Kidney epithelial cell (primary cell): ENCODE results near the gene NDUFA1. TPM values are rescaled to one million over a fixed set of nuclear protein-coding genes. Genes with fewer than 3 reads are reported as not detected.

Experiments
- DNase-seq: peaks from one replicate; pipeline ENCODE4 v3.0.0-alpha.2; 2010; ENCODE audit warnings: low read depth
- H3K27me3 ChIP-seq: 2 replicates; pipeline ENCODE4 v1.6.0; 2011; ENCODE audit warnings: low read length; ENCODE audit not compliant: control insufficient read depth, insufficient read depth
- H3K36me3 ChIP-seq: 2 replicates; pipeline ENCODE4 v1.5.1; 2011; ENCODE audit warnings: low read length; ENCODE audit not compliant: control insufficient read depth, insufficient read depth
- H3K4me3 ChIP-seq: 2 replicates; pipeline ENCODE4 v1.5.1; 2011; ENCODE audit warnings: low read depth, mild to moderate bottlenecking, control low read depth, low read length
- total RNA-seq: library from RNA; depleted of rRNA; stranded (reverse); fragments of >200 nt; gene quantifications from 2 replicates; pipeline ENCODE4 v1.2.3, GENCODE V29; 2015
- TF ChIP-seq, protein P1 (sequence below): IDR thresholded peaks from 2 replicates; pipeline ENCODE4 v1.5.1; 2011; ENCODE audit warnings: mild to moderate bottlenecking, moderate library complexity, low read length, control low read depth, inconsistent platforms; ENCODE audit not compliant: insufficient read depth, poor library complexity, severe bottlenecking

The NDUFA1 gene
- total RNA-seq, 1 donor from 2014 or later: 60.8 TPM

DNA sequence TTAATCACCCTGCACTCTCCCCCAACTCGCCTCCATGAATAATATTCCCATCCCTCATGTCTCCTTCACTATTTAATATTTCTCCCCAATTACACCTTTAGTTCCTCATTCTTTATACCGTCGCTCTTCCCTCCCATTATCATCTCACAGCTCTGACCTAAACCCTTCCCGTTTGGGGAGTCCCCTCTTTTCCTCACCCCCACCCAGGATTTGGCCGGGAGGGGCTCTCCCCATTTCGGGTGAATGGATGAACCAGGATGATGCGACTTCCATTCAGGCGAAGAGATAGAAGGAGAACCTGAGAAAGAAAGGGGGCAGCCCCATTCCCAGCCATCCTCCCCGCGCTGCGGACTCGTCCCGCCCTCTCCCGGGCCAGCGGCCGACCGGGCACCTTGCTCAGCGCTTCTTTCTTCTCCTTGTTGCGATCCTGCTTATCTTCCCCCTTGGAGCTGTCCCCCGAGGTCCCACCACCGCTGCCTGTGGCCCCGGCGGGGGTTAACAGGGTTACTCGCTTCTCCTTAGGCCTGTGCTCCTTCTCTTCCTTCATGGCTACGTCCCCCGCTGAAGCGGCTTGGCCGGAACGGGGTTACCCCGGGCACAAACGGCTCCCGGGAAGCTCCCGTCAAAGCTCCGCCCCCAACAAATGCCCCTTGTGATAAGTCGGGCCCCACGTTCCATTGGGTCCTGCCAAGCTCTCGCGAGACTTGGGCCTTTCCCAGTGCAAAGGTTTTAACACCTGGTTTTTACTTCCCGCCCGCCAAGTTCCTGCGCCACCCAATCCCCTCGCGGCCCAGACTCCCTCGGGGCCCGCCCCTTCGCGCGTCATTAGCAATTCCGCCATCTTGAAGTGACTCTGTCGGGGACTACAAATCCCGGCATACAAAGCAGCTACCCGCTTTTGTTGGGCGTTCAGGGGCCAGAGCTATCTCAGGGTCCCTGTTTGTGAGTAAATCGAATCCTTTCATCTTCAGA lies 19.0 kb upstream of the NDUFA1 start, which contains the start of gene UPF3B:
Gene UPF3B, minus strand, starts transcription at position 582 of the 972 bp plus-strand sequence. Its CDS starts 35 bp downstream, at position 547.
- no peaks in the 10 kb centered on the region for H3K27me3 ChIP-seq
- H3K36me3 ChIP-seq: no peaks in the 10 kb centered on the region
- H3K4me3 ChIP-seq: peak within 1 kb of the TSS; percentile 61
- DNase-seq: peak; percentile 94
- TF ChIP-seq, protein P1, sequence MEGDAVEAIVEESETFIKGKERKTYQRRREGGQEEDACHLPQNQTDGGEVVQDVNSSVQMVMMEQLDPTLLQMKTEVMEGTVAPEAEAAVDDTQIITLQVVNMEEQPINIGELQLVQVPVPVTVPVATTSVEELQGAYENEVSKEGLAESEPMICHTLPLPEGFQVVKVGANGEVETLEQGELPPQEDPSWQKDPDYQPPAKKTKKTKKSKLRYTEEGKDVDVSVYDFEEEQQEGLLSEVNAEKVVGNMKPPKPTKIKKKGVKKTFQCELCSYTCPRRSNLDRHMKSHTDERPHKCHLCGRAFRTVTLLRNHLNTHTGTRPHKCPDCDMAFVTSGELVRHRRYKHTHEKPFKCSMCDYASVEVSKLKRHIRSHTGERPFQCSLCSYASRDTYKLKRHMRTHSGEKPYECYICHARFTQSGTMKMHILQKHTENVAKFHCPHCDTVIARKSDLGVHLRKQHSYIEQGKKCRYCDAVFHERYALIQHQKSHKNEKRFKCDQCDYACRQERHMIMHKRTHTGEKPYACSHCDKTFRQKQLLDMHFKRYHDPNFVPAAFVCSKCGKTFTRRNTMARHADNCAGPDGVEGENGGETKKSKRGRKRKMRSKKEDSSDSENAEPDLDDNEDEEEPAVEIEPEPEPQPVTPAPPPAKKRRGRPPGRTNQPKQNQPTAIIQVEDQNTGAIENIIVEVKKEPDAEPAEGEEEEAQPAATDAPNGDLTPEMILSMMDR: no peak

DNA sequence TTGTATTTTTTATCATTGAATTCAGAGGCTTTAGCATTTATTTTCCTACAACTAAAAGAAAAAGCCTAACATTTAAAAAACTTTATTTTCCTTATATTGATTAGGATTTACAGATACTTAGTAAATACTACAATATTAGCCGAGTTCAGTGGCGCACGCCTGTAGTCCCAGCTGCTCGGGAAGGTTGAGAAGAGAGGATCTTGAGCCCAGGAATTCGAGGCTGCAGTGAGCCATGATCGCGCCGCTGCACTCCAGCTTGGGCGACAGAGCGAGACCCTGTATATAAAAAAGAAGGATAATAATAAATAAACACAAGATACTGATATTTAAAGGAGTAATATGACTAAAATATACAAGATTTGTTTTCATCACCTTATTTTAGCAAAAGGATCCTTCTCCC lies 18.2 kb upstream of the NDUFA1 start:
- peak overlapping the region; percentile 44 for H3K4me3 ChIP-seq
- H3K36me3 ChIP-seq: no peaks in the 10 kb centered on the region
- TF ChIP-seq, protein P1: no peak
- no peak for DNase-seq
- H3K27me3 ChIP-seq: no peaks in the 10 kb centered on the region

DNA sequence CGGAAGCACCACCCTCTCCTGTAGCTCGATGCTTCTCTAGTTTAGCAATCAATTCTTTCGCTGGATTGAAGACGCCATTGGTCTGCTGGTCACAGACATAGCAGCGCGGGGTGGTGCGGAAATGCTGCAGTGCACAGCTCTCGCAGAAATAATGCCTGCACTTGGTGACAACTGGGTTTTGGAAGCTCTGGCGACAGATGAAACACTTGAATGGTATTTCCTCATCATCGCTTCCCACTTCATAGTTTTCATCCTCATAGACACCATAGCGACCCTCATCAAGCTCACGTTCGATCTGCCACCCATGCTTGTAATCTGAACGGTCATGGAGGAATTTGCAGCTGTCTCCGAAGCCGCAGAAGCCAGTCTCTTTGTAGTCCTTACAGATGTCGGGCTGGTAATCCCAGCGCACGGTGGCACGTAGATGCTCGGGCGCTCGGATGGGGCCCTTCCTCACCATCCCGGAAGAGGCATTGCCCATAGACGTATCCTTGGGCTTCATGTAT lies 953 bp upstream of the NDUFA1 start:
- H3K36me3 ChIP-seq: no peaks in the 10 kb centered on the region
- H3K4me3 ChIP-seq: peak overlapping the region; percentile 76
- no peaks in the 10 kb centered on the region for H3K27me3 ChIP-seq
- TF ChIP-seq, protein P1: no peak
- no peak for DNase-seq

DNA sequence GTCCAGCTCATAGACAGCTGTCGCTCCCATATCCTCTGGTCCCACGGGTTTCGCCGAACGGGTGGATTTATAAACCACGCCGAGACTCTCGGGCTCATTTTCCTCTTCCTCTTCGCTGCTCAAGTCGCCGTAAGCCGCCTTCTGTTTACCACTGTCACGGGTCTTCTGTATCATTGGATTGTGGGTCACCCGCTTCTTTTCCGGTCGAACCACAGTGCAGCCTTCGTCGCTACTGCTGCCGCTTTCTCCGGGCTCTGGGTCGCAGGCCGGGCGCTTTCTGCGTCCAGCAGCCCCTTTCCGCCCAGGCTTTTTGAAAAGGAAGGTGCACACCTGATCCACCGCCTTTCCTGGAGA lies 410 bp upstream of the NDUFA1 start:
- no peak for DNase-seq
- Histone ChIP-seq H3K36me3 (no peaks in the 10 kb centered on the region), H3K27me3 (no peaks in the 10 kb centered on the region), H3K4me3 (peak overlapping the region; percentile 76)
- TF ChIP-seq, protein P1: no peak

DNA sequence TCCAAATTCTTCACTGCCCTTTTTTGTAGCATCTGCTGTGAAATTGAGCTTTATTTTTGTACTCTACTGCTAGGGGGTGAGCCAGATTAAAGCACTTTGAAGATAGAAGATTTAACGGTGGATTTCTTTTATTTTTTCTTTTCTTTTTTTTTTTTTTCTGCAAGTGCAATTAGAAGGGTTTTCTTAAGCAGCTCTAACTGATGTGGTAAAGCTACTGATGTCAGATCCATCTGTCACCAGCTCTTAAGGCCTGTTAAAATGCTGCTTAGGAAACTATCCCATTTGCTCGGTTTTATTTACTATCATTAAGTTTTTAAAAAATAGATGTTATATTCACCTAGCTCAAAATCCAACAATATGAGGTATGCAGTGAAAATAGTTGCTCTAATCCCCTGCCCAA lies 7.1 kb downstream of the NDUFA1 start:
- Histone ChIP-seq H3K36me3 (no peaks in the 10 kb centered on the region), H3K27me3 (no peaks in the 10 kb centered on the region), H3K4me3 (no peak overlapping the region)
- TF ChIP-seq, protein P1: no peak
- no peak for DNase-seq
